HCT116 (cell line): Measurements from ENCODE around the gene TMEM217. TPM values are rescaled to one million over a fixed set of nuclear protein-coding genes. Genes with fewer than 3 reads are reported as not detected.

Source experiments
- ATAC-seq: fragments of 200-7000 bp; cut with Tn5 transposase; 2 replicates; pipeline ENCODE4 v1.9.1; 2020; ENCODE audit warnings: mild to moderate bottlenecking, moderate library complexity
- BruUV-seq: library from RNA; stranded (reverse); fragments of 400-500 nt; replicated peaks from 2 replicates; lab custom pipeline; 2021; lab: Mats Ljungman, UMichigan
- CTCF ChIA-PET: fragments of 300-600 bp; sonication (Branson Sonifier 250); formaldehyde crosslinking; loops from one replicate; lab custom pipeline; 2021; ENCODE audit warnings: antibody characterized with exemption; lab: Charles Lee
- POLR2A ChIA-PET: fragments of 300-600, 350-600 bp; sonication (Branson Sonifier 250); formaldehyde crosslinking; loops from one replicate; lab custom pipeline; 2021; ENCODE audit warnings: antibody characterized with exemption; lab: Charles Lee
- RAD21 ChIA-PET, 2 experiments: fragments of 300-600 bp; sonication (Branson Sonifier 250); formaldehyde crosslinking; loops; one replicate each; lab custom pipeline; 2023; ENCODE audit warnings: low total read pairs in 2 of 2; ENCODE audit not compliant: uncharacterized antibody in 2 of 2, unreplicated experiment in 2 of 2, low non-redundant PET in 1 of 2; lab: Charles Lee
- DNase-seq: peaks from one replicate; pipeline ENCODE4 v3.0.0-alpha.2; 2010; ENCODE audit warnings: low read depth, low spot score
- H2AFZ ChIP-seq: fragments of 200-600 bp; shearing (Covaris generic), sonication (generic); 2 replicates; pipeline ENCODE4 v1.6.1; 2017; ENCODE audit warnings: low read depth, mixed run types, mixed read lengths, antibody characterized with exemption, low read length; ENCODE audit not compliant: poor library complexity, severe bottlenecking
- H3K27ac ChIP-seq: 2 replicates; pipeline ENCODE4 v1.5.1; 2012; ENCODE audit warnings: low read depth, low read length
- H3K27me3 ChIP-seq: fragments of 200-600 bp; sonication (generic); 2 replicates; pipeline ENCODE4 v1.6.1; 2016; ENCODE audit warnings: mixed run types, low read length, mixed read lengths; ENCODE audit not compliant: insufficient read depth
- H3K36me3 ChIP-seq, 2 experiments: fragments of 200-500 bp in 1 of 2; fragments of 200-600 bp in 1 of 2; sonication (Bioruptor generic) in 1 of 2; sonication (generic) in 1 of 2; 2 replicates each; pipeline versions ENCODE4 v1.5.1 to v1.6.1; 2014 to 2016; ENCODE audit warnings: low read length in 2 of 2, inconsistent platforms in 1 of 2, mixed read lengths in 1 of 2, mixed run types in 1 of 2; ENCODE audit not compliant: insufficient read depth in 2 of 2, control insufficient read depth in 1 of 2
- H3K4me1 ChIP-seq, 2 experiments: fragments of 200-600 bp in 1 of 2; sonication (generic) in 1 of 2; 2 replicates each; pipeline versions ENCODE4 v1.5.1 to v1.6.1; 2012 to 2017; ENCODE audit warnings: low read length in 2 of 2, inconsistent platforms in 1 of 2, mild to moderate bottlenecking in 1 of 2, mixed read lengths in 1 of 2, mixed run types in 1 of 2, moderate library complexity in 1 of 2; ENCODE audit not compliant: insufficient read depth in 2 of 2, control insufficient read depth in 1 of 2
- H3K4me2 ChIP-seq: fragments of 200-600 bp; sonication (generic); 2 replicates; pipeline ENCODE4 v1.6.1; 2017; ENCODE audit warnings: mixed run types, low read length, mixed read lengths
- H3K4me3 ChIP-seq, 2 experiments: fragments of 200-600 bp in 1 of 2; sonication (generic) in 1 of 2; replicated peaks in 1 of 2; 2 replicates each; pipeline ENCODE4 v1.5.1; 2011 to 2016; ENCODE audit warnings: low read length in 2 of 2, control low read depth in 1 of 2, low read depth in 1 of 2, mild to moderate bottlenecking in 1 of 2, mixed read lengths in 1 of 2, mixed run types in 1 of 2
- H3K79me2 ChIP-seq: fragments of 200-600 bp; sonication (generic); 2 replicates; pipeline ENCODE4 v1.6.1; 2017; ENCODE audit warnings: mild to moderate bottlenecking, mixed run types, low read length, moderate library complexity, mixed read lengths; ENCODE audit not compliant: insufficient read depth
- H3K9ac ChIP-seq: fragments of 200-600 bp; sonication (generic); 2 replicates; pipeline ENCODE4 v1.6.1; 2016; ENCODE audit warnings: low read length, mixed read lengths
- H3K9me2 ChIP-seq: fragments of 200-600 bp; sonication (generic), shearing (Covaris generic); 2 replicates; pipeline ENCODE4 v1.6.1; 2017; ENCODE audit warnings: mixed run types, mild to moderate bottlenecking, moderate library complexity; ENCODE audit not compliant: insufficient read depth
- H3K9me3 ChIP-seq, 2 experiments: fragments of 200-500 bp in 1 of 2; fragments of 200-600 bp in 1 of 2; sonication (Bioruptor generic) in 1 of 2; sonication (generic) in 1 of 2; 2 replicates each; pipeline ENCODE4 v1.6.1; 2014 to 2017; ENCODE audit warnings: low read length in 2 of 2, mixed read lengths in 2 of 2, inconsistent platforms in 1 of 2, low read depth in 1 of 2, mild to moderate bottlenecking in 1 of 2, mixed run types in 1 of 2, moderate library complexity in 1 of 2; ENCODE audit not compliant: control insufficient read depth in 1 of 2, insufficient read depth in 1 of 2
- H4K20me1 ChIP-seq: fragments of 200-600 bp; sonication (generic), shearing (Covaris generic); 2 replicates; pipeline ENCODE4 v1.6.1; 2017; ENCODE audit warnings: mixed run types, mild to moderate bottlenecking, moderate library complexity; ENCODE audit not compliant: insufficient read depth
- CBX3 ChIP-seq: IDR thresholded peaks from 2 replicates; pipeline ENCODE4 v1.6.1; 2012; ENCODE audit warnings: low read depth
- EZH2 ChIP-seq: fragments of 200-600 bp; sonication (generic); IDR thresholded peaks from 2 replicates; pipeline ENCODE4 v1.6.1; 2017; ENCODE audit warnings: antibody characterized with exemption, mixed run types
- FOSL1 ChIP-seq: IDR thresholded peaks from 2 replicates; pipeline ENCODE4 v1.6.1; 2012; ENCODE audit warnings: low read depth
- JUND ChIP-seq: IDR thresholded peaks from 2 replicates; pipeline ENCODE4 v1.6.1; 2012
- MAX ChIP-seq: IDR thresholded peaks from 2 replicates; pipeline ENCODE4 v1.6.1; 2012
- POLR2AphosphoS5 ChIP-seq: IDR thresholded peaks from 2 replicates; pipeline ENCODE4 v1.6.1; 2011; ENCODE audit warnings: mild to moderate bottlenecking, low read depth, low read length, moderate library complexity
- RAD21 ChIP-seq: IDR thresholded peaks from 2 replicates; pipeline ENCODE4 v1.6.1; 2012; ENCODE audit warnings: low read depth, mild to moderate bottlenecking
- REST ChIP-seq: IDR thresholded peaks from 2 replicates; pipeline ENCODE4 v1.6.1; 2012; ENCODE audit warnings: low read depth
- SIN3A ChIP-seq: IDR thresholded peaks from 2 replicates; pipeline ENCODE4 v1.6.1; 2012; ENCODE audit warnings: low read depth
- TCF7L2 ChIP-seq: IDR thresholded peaks from 2 replicates; pipeline ENCODE4 v1.7.0; 2011; ENCODE audit warnings: borderline replicate concordance, inconsistent platforms; ENCODE audit not compliant: insufficient read depth, insufficient read length; ENCODE audit errors: extremely low read depth
- YY1 ChIP-seq: IDR thresholded peaks from 2 replicates; pipeline ENCODE4 v1.6.1; 2011; ENCODE audit warnings: low read length, low read depth, moderate library complexity, mild to moderate bottlenecking; ENCODE audit not compliant: insufficient replicate concordance; ENCODE audit errors: extremely low read depth
- ZBTB33 ChIP-seq: IDR thresholded peaks from 2 replicates; pipeline ENCODE4 v1.6.1; 2011; ENCODE audit warnings: mild to moderate bottlenecking, low read length, moderate library complexity; ENCODE audit not compliant: insufficient replicate concordance; ENCODE audit errors: extremely low read depth
- ZFX ChIP-seq: fragments of 450-650 bp; IDR thresholded peaks from 2 replicates; pipeline ENCODE4 v1.6.1; 2017
- ZNF274 ChIP-seq: fragments of 200-500 bp; sonication (Bioruptor generic); IDR thresholded peaks from 2 replicates; pipeline ENCODE4 v1.6.1; 2014; ENCODE audit warnings: mild to moderate bottlenecking, low read depth, low read length, inconsistent platforms
- intact Hi-C: fragments of 100-400 bp; cut with micrococcal nuclease; formaldehyde crosslinking; loops from 2 replicates; pipeline ENCODE4 v1.10.0; 2022
- total RNA-seq: library from RNA; stranded (reverse); gene quantifications from one replicate; pipeline ENCODE4 v1.2.1, GENCODE V29; 2021; ENCODE audit not compliant: unreplicated experiment

The TMEM217 gene
- total RNA-seq, 1 experiment from 2014 or later: 0.98 TPM

- no peak overlapping the region for H3K4me3 ChIP-seq
- RAD21 ChIA-PET: no interaction called here
- H3K4me1 ChIP-seq: no peaks in the 10 kb centered on the region
- ATAC-seq (no peak), DNase-seq (no peak)
- TF ChIP-seq FOSL1 (no peak), TCF7L2 (no peak), ZFX (no peak)
- H3K9ac ChIP-seq: no peak overlapping the region
- H3K27me3 ChIP-seq: no peaks in the 10 kb centered on the region
- H3K9me3 ChIP-seq: no peaks in the 10 kb centered on the region
- no TSS peak for BruUV-seq
- H3K36me3 ChIP-seq: no peaks in the 10 kb centered on the region
- no peaks in the 10 kb centered on the region for H4K20me1 ChIP-seq
- POLR2A ChIA-PET: no interaction called here
- intact Hi-C loops: no loop called here
- no peaks in the 10 kb centered on the region for H3K79me2 ChIP-seq
- H2AFZ ChIP-seq: no peak overlapping the region
- CTCF ChIA-PET: interaction anchor here (0.7 kb wide), 1 partner anchor 24 kb away, joined by 3 read pairs; no protein-coding TSS in a partner anchor
- H3K4me2 ChIP-seq: no peak overlapping the region
- H3K9me2 ChIP-seq: no peaks in the 10 kb centered on the region
- no peak overlapping the region for H3K27ac ChIP-seq
These were observed 67.8 kb downstream of the TMEM217 start for GRCh38 chr6:37190159-37190535.

GRCh38 chr6:37188962-37189510 lies 68.9 kb downstream of the TMEM217 start:
- no peak overlapping the region for H3K27ac ChIP-seq
- no peaks in the 10 kb centered on the region for H3K9me2 ChIP-seq
- ATAC-seq: no peak
- CTCF ChIA-PET: no interaction called here
- H3K4me1 ChIP-seq: no peaks in the 10 kb centered on the region
- no peak for DNase-seq
- no peak overlapping the region for H3K9ac ChIP-seq
- TF ChIP-seq RAD21: no peak
- no peak for TF ChIP-seq REST
- no peak for TF ChIP-seq CBX3
- TF ChIP-seq TCF7L2: no peak
- no peak for TF ChIP-seq ZBTB33
- no peak for TF ChIP-seq SIN3A
- TF ChIP-seq ZNF274: no peak
- no peak for TF ChIP-seq JUND
- TF ChIP-seq MAX: no peak
- TF ChIP-seq POLR2AphosphoS5: no peak
- no peak for TF ChIP-seq EZH2
- TF ChIP-seq YY1: no peak
- no peaks in the 10 kb centered on the region for H3K27me3 ChIP-seq
- POLR2A ChIA-PET: no interaction called here
- no peak overlapping the region for H3K4me2 ChIP-seq
- no peak overlapping the region for H3K4me3 ChIP-seq
- no peaks in the 10 kb centered on the region for H3K79me2 ChIP-seq
- no TSS peak for BruUV-seq
- no peaks in the 10 kb centered on the region for H3K9me3 ChIP-seq
- H3K36me3 ChIP-seq: no peaks in the 10 kb centered on the region
- no peak overlapping the region for H2AFZ ChIP-seq
- no peaks in the 10 kb centered on the region for H4K20me1 ChIP-seq
- RAD21 ChIA-PET: no interaction called here
- intact Hi-C loops: no loop called here
